A549 (cell line): ENCODE measurements around the gene SEMA4D. TPM values are rescaled to one million over a fixed set of nuclear protein-coding genes. Genes with fewer than 3 reads are reported as not detected.

ENCODE experiments used
- ATAC-seq, 2 experiments: fragments of 200-7000 bp in 1 of 2; fragments of >200 bp in 1 of 2; cut with Nextera tagmentation in 1 of 2; cut with Tn5 transposase in 1 of 2; 3 replicates each; pipeline versions ENCODE4 v1.8.0 to v1.9.1; 2018 to 2020; ENCODE audit warnings: mild to moderate bottlenecking in 1 of 2, moderate library complexity in 1 of 2
- CTCF ChIA-PET: fragments of 300-600 bp; sonication (Branson Sonifier 250); formaldehyde crosslinking; extraction: SDS; loops from one replicate; lab custom pipeline; 2021; ENCODE audit warnings: antibody characterized with exemption, inconsistent platforms; lab: Yijun Ruan, JAX
- POLR2A ChIA-PET: fragments of 350-600 bp; formaldehyde crosslinking; extraction: SDS; loops from one replicate; lab custom pipeline; 2021; ENCODE audit warnings: antibody characterized with exemption, inconsistent platforms; lab: Yijun Ruan, JAX
- DNase-seq, 2 experiments: peaks; one replicate each; pipeline versions ENCODE4 v3.0.0 to v3.0.0-alpha.2; 2011 to 2016; ENCODE audit warnings: low read depth in 1 of 2, low spot score in 1 of 2
- FAIRE-seq: peaks from 2 replicates; lab custom pipeline; 2011; peaks lifted over from hg19 to GRCh38; lab: Jason Lieb, UNC
- H3K27ac ChIP-seq, 2 experiments: fragments of >200 bp; sonication (Bioruptor Twin); formaldehyde crosslinking; 3 replicates each; pipeline ENCODE4 v1.5.1; 2016 to 2017
- H3K4me1 ChIP-seq: fragments of >200 bp; sonication (Bioruptor Twin); formaldehyde crosslinking; 3 replicates; pipeline ENCODE4 v1.6.1; 2016
- H3K4me2 ChIP-seq: fragments of >200 bp; sonication (Bioruptor Twin); formaldehyde crosslinking; 3 replicates; pipeline ENCODE4 v1.6.1; 2016
- H3K4me3 ChIP-seq: fragments of >200 bp; sonication (Bioruptor Twin); formaldehyde crosslinking; 3 replicates; pipeline ENCODE4 v1.5.1; 2016
- H3K9me3 ChIP-seq: fragments of >200 bp; sonication (Bioruptor Twin); formaldehyde crosslinking; 3 replicates; pipeline ENCODE4 v1.6.1; 2016
- CBX8 ChIP-seq: fragments of 200-600 bp; sonication (generic); IDR thresholded peaks from 2 replicates; pipeline ENCODE4 v1.6.1; 2016
- CHD2 ChIP-seq: fragments of 150-350 bp; IDR thresholded peaks from 2 replicates; pipeline ENCODE4 v1.6.1; 2014; ENCODE audit warnings: low read length; ENCODE audit not compliant: partially characterized antibody
- CHD4 ChIP-seq: fragments of 200-600 bp; sonication (generic); IDR thresholded peaks from 2 replicates; pipeline ENCODE4 v1.6.1; 2016; ENCODE audit warnings: antibody characterized with exemption, mild to moderate bottlenecking, borderline replicate concordance
- E2F6 ChIP-seq: IDR thresholded peaks from 2 replicates; pipeline ENCODE4 v1.6.1; 2012; ENCODE audit warnings: low read depth, borderline replicate concordance
- ESRRA ChIP-seq: fragments of 150-350 bp; IDR thresholded peaks from 2 replicates; pipeline ENCODE4 v1.6.1; 2014; ENCODE audit warnings: mild to moderate bottlenecking, low read length, borderline replicate concordance
- FOXS1 ChIP-seq: fragments of 250-450 bp; sonication (Bioruptor Pico); IDR thresholded peaks from 2 replicates; pipeline ENCODE4 v1.5.0; 2020; ENCODE audit warnings: mild to moderate bottlenecking, moderate library complexity
- GATA3 ChIP-seq: IDR thresholded peaks from 2 replicates; pipeline ENCODE4 v1.6.1; 2012; ENCODE audit warnings: borderline replicate concordance
- HES2 ChIP-seq: fragments of >200 bp; sonication (Bioruptor Twin); formaldehyde crosslinking; IDR thresholded peaks from 2 replicates; pipeline ENCODE4 v1.6.1; 2016
- HOXB13 ChIP-seq: fragments of 250-450 bp; sonication (Bioruptor Pico); IDR thresholded peaks from 2 replicates; pipeline ENCODE4 v1.5.0; 2020; ENCODE audit warnings: low read depth, mild to moderate bottlenecking, moderate library complexity
- MAFK ChIP-seq: fragments of 450-650 bp; IDR thresholded peaks from 2 replicates; pipeline ENCODE4 v1.6.1; 2014; ENCODE audit not compliant: partially characterized antibody
- MAZ ChIP-seq: fragments of 150-350 bp; IDR thresholded peaks from 2 replicates; pipeline ENCODE4 v1.6.1; 2014; ENCODE audit warnings: antibody characterized with exemption, low read depth, low read length, borderline replicate concordance
- NFE2L2 ChIP-seq: fragments of 150-350 bp; conservative IDR thresholded peaks from 2 replicates; pipeline ENCODE4 v1.6.1; 2014; ENCODE audit warnings: low read length
- POLR2A ChIP-seq: IDR thresholded peaks from 2 replicates; pipeline ENCODE4 v1.6.1; 2012; ENCODE audit warnings: mild to moderate bottlenecking, low read length
- SMC3 ChIP-seq: fragments of >200 bp; sonication (Bioruptor Twin); formaldehyde crosslinking; IDR thresholded peaks from 3 replicates; pipeline ENCODE4 v1.6.1; 2018; ENCODE audit warnings: inconsistent platforms
- TFCP2L1 ChIP-seq: fragments of 250-450 bp; sonication (Bioruptor Pico); IDR thresholded peaks from 2 replicates; pipeline ENCODE4 v1.5.0; 2021; ENCODE audit warnings: mild to moderate bottlenecking
- USF2 ChIP-seq: fragments of 450-650 bp; IDR thresholded peaks from 2 replicates; pipeline ENCODE4 v1.6.1; 2014; ENCODE audit warnings: antibody characterized with exemption
- ZC3H11A ChIP-seq: fragments of 450-650 bp; IDR thresholded peaks from 2 replicates; pipeline ENCODE4 v1.6.1; 2014; ENCODE audit warnings: antibody characterized with exemption, mild to moderate bottlenecking
- ZFP36 ChIP-seq: fragments of 450-650 bp; IDR thresholded peaks from 2 replicates; pipeline ENCODE4 v1.6.1; 2014; ENCODE audit warnings: borderline replicate concordance; ENCODE audit not compliant: partially characterized antibody
- WGBS: methylation state at CpG from one replicate; pipeline ENCODE4 v1.1.6; 2017; ENCODE audit errors: missing lambda C conversion rate; 5-methylcytosine and 5-hydroxymethylcytosine counted together
- polyA plus RNA-seq, 4 experiments: library from polyadenylated mRNA; depleted of rRNA in 3 of 4; stranded (reverse); fragments of >200 nt; fragmentation: RNase III in 1 of 4; extraction: RNeasy Plus Mini Kit Qiagen cat#74134 plus additional on column Dnase treatment in 1 of 4; gene quantifications; 2 replicates in 3 of 4; 3 replicates in 1 of 4; pipeline ENCODE4 v1.2.3, GENCODE V29; 2011 to 2017
- TF ChIP-seq, protein P1 (sequence below): fragments of >200 bp; sonication (Bioruptor Twin); formaldehyde crosslinking; IDR thresholded peaks from 3 replicates; pipeline ENCODE4 v1.6.1; 2016
- TF ChIP-seq, protein P2 (sequence below): IDR thresholded peaks from 2 replicates; pipeline ENCODE4 v1.6.1; 2012

Gene SEMA4D
- polyA plus RNA-seq, 2 of the 4 experiments (the other 2 are of a cell fraction), result 5.3 to 7.2 TPM

- TF ChIP-seq CBX8, result no peak
- no peak for TF ChIP-seq E2F6
- no peak for TF ChIP-seq CHD2
- TF ChIP-seq NFE2L2, result no peak
- TF ChIP-seq, all 56 proteins: peak for 0
Measured at GRCh38 chr9:89432986-89433530, 64.9 kb downstream of the SEMA4D start (continued).

DNA sequence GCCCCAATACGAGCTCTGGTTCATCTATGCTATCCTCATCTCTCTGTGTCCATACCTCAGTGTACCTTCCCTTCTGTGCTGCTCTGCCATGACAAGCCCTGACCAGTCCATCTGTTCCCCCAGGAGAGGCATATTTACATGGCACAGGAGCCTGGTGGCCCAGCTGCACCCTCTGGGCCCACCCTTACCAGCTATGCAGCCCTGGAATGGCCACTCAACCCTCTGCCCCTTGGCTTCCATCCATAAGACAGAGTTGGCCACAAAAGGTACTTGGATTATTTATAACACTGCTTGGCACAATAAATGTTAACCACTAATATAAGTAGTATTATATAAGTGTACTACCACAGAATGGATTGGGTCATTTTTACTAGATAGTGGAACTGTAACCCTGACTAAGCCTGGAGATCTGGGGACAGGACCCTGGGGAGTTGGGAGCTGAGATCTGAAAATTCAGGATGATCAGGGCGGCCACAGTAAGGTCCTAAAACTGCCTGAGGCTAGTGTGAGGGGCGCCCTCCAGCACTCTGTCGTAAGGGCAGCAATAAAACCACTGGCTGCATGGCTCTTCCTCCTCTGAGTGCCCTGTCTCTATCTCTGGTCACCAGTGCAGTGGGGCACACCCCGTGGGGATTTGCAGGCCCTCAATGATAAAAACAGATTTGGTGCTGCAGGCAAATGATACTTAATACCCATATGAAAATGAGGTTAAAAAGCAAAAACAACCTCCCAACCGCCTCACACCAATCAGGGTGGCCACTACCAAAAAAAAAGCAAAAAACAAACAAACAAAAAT, 65.8 kb downstream of the SEMA4D start:
- WGBS, result 73% methylated on average over 6 of the region's 6 CpGs
- Histone ChIP-seq H3K9me3 (no peaks in the 10 kb centered on the region), H3K4me2 (no peak overlapping the region), H3K4me1 (peaks cover 18% of the 10 kb centered on the region; the same call in 2 of the 3 replicates), H3K27ac (no peak overlapping the region)
- FAIRE-seq, result no peak
- ChIA-PET POLR2A (no interaction called here), CTCF (interaction anchor here (1.0 to 1.3 kb wide), 2 partner anchors 117 to 166 kb away, joined by 3 to 5 read pairs; no protein-coding TSS in a partner anchor)
- TF ChIP-seq ZC3H11A, result no peak
- TF ChIP-seq, all 56 proteins: peak for 0
- ATAC-seq (no peak), DNase-seq (no peak)
- no peak overlapping the region for H3K4me3 ChIP-seq

DNA sequence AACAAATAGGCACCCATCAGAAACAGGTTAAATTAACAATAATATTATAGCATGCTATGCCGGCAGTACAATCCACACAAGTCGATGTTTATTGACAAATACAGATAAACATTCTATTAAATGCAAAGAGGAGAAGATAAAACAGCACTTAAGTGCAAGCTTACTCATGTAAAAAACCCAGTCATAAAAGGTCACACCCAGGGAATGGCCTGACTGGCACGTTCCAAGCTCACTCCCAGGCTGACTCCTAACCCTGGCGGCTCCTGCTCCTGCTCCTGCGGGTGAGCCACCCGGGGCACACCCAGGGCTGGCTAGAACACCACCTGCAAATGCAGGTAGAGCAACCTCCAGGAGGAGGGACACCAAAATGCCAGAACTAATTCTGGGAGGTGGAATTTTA, 66.9 kb downstream of the SEMA4D start:
- H3K4me2 ChIP-seq, result no peak overlapping the region
- TF ChIP-seq MAZ (no peak), HOXB13 (CRISPR knock-in tag) (no peak), ESRRA (no peak), FOXS1 (no peak), POLR2A (no peak), CHD2 (no peak), HES2 (no peak), TFCP2L1 (CRISPR knock-in tag) (no peak), GATA3 (no peak), CHD4 (no peak), ZFP36 (no peak), SMC3 (no peak), USF2 (no peak), CBX8 (no peak), E2F6 (no peak), NFE2L2 (no peak), MAFK (no peak)
- TF ChIP-seq, protein P1, sequence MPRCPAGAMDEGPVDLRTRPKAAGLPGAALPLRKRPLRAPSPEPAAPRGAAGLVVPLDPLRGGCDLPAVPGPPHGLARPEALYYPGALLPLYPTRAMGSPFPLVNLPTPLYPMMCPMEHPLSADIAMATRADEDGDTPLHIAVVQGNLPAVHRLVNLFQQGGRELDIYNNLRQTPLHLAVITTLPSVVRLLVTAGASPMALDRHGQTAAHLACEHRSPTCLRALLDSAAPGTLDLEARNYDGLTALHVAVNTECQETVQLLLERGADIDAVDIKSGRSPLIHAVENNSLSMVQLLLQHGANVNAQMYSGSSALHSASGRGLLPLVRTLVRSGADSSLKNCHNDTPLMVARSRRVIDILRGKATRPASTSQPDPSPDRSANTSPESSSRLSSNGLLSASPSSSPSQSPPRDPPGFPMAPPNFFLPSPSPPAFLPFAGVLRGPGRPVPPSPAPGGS, result no peak
- TF ChIP-seq, protein P2, sequence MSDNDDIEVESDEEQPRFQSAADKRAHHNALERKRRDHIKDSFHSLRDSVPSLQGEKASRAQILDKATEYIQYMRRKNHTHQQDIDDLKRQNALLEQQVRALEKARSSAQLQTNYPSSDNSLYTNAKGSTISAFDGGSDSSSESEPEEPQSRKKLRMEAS, result no peak
- ATAC-seq (no peak), DNase-seq (no peak), FAIRE-seq (no peak)
- peaks cover 18% of the 10 kb centered on the region; the same call in 2 of the 3 replicates for H3K4me1 ChIP-seq
- ChIA-PET CTCF (interaction anchor here (1.3 to 2.3 kb wide), 2 partner anchors 117 to 167 kb away, joined by 5 to 9 read pairs; no protein-coding TSS in a partner anchor), POLR2A (no interaction called here)
- WGBS, result 64% methylated on average over 6 of the region's 6 CpGs
- no peak overlapping the region for H3K4me3 ChIP-seq
- H3K27ac ChIP-seq, result no peak overlapping the region
- no peaks in the 10 kb centered on the region for H3K9me3 ChIP-seq
